Adipose tissue (tissue), 3 donors: ENCODE data around the gene PNPLA2. TPM values are rescaled to one million over a fixed set of nuclear protein-coding genes. Genes with fewer than 3 reads are reported as not detected.

Source experiments
- H3K27ac ChIP-seq: one replicate; pipeline ENCODE4 v1.5.1; 2013; ENCODE audit warnings: low read depth, low read length
- WGBS, 3 donors: extraction: QIAGEN DNeasy Blood & Tissue Kit; methylation state at CpG; one replicate each; pipeline ENCODE4 v1.1.7; 2013; 5-methylcytosine and 5-hydroxymethylcytosine counted together
- polyA plus RNA-seq, 3 donors: library from polyadenylated mRNA; stranded (reverse); fragments of 200-250 nt; gene quantifications; one replicate each; pipeline ENCODE4 v1.2.3, GENCODE V29; 2013
- donor health status: healthy with polysubstance abuse.
- donor health status: Bipolar disorder and iron deficiency.
- donor health status: healthy.

The PNPLA2 gene
- polyA plus RNA-seq, 3 donors: 309 to 2,521 (median 389) TPM

- H3K27ac ChIP-seq: no peak overlapping the region
- WGBS, 3 donors: 83 to 86% (median 85%) methylated on average over 20 to 21 of the region's 21 CpGs
These were observed 41.8 kb downstream of the PNPLA2 start for GRCh38 chr11:860234-861104.

DNA sequence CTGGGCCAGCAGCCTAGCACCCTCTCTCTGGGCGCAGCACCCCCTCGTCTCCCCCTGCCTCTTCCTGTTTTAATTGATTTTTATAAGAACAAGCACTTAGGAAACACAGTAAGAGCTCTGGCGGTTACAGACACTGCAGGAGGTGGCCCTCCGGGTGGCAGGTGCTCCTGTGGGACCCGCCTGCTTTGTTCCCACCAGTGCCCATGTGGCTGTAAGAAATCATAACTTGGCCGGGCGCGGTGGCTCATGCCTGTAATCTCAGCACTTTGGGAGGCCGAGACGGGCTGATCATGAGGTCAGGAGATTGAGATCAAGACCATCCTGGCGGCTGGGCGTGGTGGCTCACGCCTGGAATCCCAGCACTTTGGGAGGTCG is 42.4 kb downstream of the PNPLA2 start:
- H3K27ac ChIP-seq: no peak overlapping the region

DNA sequence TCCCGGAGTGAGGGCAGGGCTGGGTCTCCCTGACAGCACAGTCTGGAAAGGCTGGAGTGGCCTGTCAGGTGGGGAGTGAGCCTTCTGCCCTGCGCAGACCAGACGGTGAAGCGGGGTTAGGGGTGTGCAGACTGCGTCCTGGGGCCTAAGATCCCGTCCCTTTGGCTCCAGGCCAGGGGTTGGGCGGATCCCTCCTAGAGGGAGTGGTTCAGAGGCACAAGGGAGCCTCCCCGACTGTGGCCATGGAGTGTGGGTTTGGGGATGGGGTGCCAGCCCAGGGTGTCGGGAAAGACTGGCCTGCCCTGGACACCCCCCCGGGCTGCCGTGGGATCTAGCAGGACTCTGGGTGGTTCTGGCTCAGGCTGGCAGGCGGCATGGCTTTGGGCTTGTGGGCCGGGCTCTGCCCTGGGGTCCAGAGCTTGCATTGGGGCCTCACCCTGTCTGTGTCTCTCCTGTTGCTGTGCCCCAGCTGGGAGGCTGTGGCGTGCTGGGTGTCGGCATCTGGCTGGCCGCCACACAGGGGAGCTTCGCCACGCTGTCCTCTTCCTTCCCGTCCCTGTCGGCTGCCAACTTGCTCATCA is 43.5 kb downstream of the PNPLA2 start:
- WGBS, 3 donors: 64 to 68% (median 65%) methylated on average over 19 to 20 of the region's 20 CpGs
- no peak overlapping the region for H3K27ac ChIP-seq

More for the DNA sequence above, 42.4 kb downstream of the PNPLA2 start:
- WGBS, 3 donors: 83 to 92% (median 91%) methylated on average over 14 of the region's 14 CpGs

GRCh38 chr11:862696-863022 is 43.9 kb downstream of the PNPLA2 start:
- H3K27ac ChIP-seq: no peak overlapping the region
- WGBS, 3 donors: 85 to 87% (median 85%) methylated on average over 11 to 12 of the region's 12 CpGs

GRCh38 chr11:863023-863909 is 44.6 kb downstream of the PNPLA2 start:
- 78 to 88% (median 83%) methylated on average over 24 of the region's 24 CpGs for WGBS, 3 donors
- H3K27ac ChIP-seq: no peak overlapping the region

DNA sequence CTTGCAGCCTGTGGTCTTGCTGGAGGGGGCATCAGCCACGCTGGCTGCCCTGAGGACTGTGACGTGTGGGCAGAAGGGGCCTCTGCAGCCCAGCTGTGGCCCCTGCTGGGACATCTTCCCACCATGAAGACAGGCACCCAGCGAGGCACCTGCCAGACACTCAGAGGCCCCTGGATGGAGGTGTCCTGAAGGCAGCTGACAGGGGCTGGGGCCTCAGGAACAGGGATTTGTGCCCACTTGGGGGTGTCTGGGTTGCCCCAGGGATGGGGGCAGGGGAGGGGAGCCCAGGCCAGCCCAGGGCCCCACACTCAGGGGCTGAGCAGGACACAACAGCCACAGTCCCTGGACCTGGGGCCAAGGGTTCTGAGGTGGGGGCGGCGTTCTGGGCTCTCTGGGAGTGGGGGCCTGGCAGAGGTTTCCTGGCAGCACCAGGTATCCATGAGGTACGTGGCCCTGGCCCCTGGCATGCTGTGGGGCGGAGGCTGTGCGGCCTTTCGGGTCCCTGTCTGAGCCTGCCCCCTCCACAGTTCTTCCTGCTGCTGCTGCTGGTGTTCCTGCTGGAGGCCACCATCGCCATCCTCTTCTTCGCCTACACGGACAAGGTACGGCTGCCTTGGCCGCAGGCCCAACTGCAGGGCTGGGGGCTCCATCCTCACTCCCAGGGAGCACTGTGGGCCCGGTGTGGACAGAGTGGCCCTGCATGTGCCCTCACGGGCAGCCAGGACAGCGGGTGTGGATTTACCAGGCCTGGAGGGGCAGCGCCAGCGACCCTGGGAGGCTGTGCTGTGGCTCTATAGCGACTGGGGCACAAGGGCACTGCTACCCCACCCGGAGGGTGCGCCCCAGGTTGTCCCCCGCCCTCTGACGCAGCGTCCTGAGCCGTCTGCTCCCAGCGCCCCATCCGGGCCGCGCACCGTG is 45.5 kb downstream of the PNPLA2 start:
- 90 to 95% (median 92%) methylated on average over 30 to 31 of the region's 31 CpGs for whole genome bisulfite sequencing, 3 donors
- no peak overlapping the region for H3K27ac ChIP-seq

DNA sequence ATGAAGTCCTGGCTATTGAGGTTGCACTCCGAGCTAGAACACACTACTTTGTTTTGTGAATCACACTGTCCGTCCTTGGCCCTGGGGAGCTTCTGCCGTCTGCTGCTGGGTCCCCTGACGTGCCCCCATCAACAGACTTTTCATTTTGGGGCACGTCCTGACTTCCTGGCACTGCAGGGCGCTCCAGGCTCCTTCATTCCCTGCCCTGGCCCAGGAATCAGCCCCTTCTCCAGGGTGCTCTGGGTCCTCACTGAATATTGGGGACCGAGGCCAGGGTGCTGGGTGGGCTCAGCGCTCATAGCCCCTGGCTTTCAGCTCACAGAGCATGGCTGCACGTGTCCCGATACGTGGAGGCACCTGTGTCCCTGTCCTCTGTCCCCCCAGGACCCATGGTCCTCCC is 46.2 kb downstream of the PNPLA2 start:
- no peak overlapping the region for H3K27ac ChIP-seq
- 89 to 94% (median 91%) methylated on average over 9 to 10 of the region's 11 CpGs for WGBS, 3 donors

DNA sequence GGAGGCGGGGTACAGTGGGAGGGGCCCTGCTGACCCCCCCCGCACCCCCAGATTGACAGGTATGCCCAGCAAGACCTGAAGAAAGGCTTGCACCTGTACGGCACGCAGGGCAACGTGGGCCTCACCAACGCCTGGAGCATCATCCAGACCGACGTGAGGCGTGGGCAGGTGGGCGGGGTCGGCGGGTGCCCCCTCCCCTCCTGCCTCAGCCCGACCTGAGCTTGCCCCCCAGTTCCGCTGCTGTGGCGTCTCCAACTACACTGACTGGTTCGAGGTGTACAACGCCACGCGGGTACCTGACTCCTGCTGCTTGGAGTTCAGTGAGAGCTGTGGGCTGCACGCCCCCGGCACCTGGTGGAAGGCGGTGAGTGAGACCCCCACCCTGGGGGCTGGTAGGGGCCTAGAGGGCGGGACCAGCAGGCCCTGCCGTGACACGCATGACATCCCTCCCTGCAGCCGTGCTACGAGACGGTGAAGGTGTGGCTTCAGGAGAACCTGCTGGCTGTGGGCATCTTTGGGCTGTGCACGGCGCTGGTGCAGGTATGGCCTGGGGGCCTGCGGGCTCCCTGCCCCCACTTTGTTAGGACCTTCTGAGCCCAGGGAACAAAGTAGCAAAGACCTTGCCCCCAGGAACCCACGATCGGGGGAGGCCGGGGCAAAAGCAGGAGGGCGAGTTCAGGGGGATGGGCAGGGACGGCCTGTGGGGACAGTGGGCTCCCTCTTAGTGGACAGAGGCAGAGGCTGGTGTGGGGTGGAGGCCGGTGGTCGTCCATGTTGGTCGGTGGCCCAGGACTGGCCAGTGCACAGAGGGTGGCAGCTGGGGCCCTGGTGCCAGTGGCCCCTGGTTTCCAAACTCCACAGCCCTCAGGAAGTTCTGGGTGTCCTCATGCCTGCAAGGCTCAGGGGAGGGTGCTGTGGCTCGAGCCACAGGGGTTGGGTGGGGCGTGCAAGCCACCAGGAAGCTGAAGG is 47.0 kb downstream of the PNPLA2 start:
- no peak overlapping the region for H3K27ac ChIP-seq
- WGBS, 3 donors: 81 to 84% (median 82%) methylated on average over 39 to 41 of the region's 41 CpGs

- 86 to 91% (median 91%) methylated on average over 12 to 14 of the region's 14 CpGs for WGBS, 3 donors
These were observed 47.8 kb downstream of the PNPLA2 start for GRCh38 chr11:866481-866880.

GRCh38 chr11:867856-868358 is 49.2 kb downstream of the PNPLA2 start:
- 73 to 87% (median 85%) methylated on average over 8 of the region's 8 CpGs for WGBS, 3 donors
- no peak overlapping the region for H3K27ac ChIP-seq

More at GRCh38 chr11:866481-866880, 47.8 kb downstream of the PNPLA2 start:
- H3K27ac ChIP-seq: no peak overlapping the region

DNA sequence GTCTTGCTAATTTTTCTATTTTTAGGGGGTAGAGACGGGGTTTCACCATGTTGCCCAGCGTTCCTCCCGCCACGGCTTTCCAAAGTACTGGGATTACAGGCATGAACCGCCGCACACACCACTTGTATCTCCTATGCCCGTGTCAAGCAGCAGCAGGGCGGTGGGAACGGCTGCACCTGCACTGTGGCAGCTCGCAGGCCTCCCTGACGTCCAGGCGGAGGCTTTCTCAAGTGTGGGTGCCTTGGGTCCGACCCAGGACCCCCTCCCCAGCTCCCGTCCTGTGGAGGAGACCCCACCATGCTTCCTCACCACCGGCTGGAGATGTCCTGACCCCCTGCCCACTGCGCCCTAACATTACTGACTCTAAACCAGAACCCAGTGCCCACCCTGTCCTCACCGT is 49.7 kb downstream of the PNPLA2 start:
- WGBS, 3 donors: 40 to 89% (median 87%) methylated on average over 17 of the region's 17 CpGs
- H3K27ac ChIP-seq: no peak overlapping the region

GRCh38 chr11:868802-869201 is 50.1 kb downstream of the PNPLA2 start:
- no peak overlapping the region for H3K27ac ChIP-seq
- 79 to 83% (median 80%) methylated on average over 12 of the region's 12 CpGs for WGBS, 3 donors

DNA sequence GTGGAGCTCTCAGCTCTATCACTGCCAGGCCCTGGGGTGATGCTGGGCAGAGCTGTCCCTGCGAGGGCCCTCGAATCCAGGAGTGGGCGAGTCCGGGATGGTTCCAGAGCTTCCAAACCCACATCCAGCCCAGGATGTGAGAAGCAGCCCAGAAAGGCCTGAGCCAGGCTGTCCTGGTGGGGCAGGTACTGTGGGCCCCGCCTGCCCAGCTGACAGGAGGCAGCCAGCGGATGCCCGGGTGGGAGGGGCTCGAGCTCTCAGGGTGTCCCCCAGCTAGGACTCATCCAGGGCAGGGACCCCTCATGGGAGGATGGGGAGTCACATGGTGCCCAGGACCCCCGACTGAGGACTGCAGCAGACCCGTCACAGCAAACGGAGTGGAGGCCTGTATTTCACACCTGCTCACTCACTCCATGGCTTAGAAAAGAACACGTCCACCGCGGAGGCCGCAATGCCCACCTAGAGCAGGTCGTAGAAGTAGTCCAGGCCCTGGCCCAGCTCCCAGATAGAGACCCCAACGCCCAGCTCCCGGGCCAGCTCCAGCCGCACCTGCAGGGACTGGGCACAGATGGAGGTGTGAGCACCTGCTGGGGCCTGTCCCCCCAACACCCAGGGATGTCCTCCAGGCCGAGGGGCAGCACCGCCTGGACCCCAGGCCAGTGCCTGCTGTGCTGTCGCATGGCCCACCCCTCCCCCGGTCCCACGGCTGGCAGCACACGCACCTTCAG is 50.8 kb downstream of the PNPLA2 start:
- 89 to 92% (median 89%) methylated on average over 23 to 25 of the region's 25 CpGs for WGBS, 3 donors
- no peak overlapping the region for H3K27ac ChIP-seq

GRCh38 chr11:870127-870413 is 51.4 kb downstream of the PNPLA2 start:
- WGBS, 3 donors: 72 to 79% (median 73%) methylated on average over 8 of the region's 8 CpGs

GRCh38 chr11:870418-870817 is 51.7 kb downstream of the PNPLA2 start:
- H3K27ac ChIP-seq: no peak overlapping the region
- WGBS, 3 donors: 84 to 91% (median 88%) methylated on average over 8 of the region's 8 CpGs

More at GRCh38 chr11:870127-870413, 51.4 kb downstream of the PNPLA2 start:
- H3K27ac ChIP-seq: no peak overlapping the region

DNA sequence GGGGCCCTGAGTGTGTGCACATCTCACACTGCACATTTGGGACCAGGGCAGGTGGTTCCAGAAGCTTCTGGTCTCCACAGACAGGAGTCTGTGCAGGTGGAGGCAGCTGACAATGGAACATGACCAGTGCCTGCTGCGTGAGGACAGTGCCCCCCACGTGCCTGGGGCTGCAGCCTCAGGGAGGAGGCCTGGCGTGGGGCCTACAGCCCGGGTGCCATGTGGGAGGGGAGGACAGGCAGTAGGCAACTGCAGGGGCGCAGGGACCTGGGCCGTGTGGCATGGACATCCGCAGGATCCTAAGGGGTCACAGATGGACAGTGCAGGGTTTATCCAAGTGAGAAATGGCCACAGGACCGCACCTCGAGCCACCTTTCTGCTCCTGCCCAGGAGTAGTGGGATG is 52.8 kb downstream of the PNPLA2 start:
- H3K27ac ChIP-seq: no peak overlapping the region
- 73 to 83% (median 75%) methylated on average over 9 of the region's 9 CpGs for WGBS, 3 donors
